Measurements from ENCODE around the gene PABPN1L.
"Not testable (repeated sequence)": the region's sequence is repeated elsewhere in the genome, so short reads cannot be mapped to it uniquely, and the experiment has no call there.

Gene PABPN1L

DNA sequence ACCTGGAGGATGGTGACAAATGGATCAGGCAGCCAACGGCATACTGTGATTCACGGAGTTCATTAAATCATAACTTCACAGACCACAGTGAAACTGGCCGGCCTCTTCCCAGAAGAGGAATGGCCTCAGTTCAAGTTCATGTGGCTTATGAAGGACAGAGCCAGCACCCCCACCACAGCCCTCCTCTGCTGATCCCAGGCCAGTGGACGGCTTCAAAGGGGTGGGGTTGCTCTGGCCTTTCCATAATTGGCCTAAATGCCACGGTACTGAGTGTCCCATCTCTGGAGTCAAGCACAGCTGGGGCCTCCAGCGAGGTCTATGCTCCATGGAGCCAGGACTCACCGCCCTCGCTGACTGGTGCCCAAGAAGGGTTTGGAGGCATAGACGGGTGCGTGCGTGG, 31.1 kb downstream of the PABPN1L start:
- in situ Hi-C loops (cut with HindIII; ENCODE audit: low sequenced_read_pairs): no loop called here

DNA sequence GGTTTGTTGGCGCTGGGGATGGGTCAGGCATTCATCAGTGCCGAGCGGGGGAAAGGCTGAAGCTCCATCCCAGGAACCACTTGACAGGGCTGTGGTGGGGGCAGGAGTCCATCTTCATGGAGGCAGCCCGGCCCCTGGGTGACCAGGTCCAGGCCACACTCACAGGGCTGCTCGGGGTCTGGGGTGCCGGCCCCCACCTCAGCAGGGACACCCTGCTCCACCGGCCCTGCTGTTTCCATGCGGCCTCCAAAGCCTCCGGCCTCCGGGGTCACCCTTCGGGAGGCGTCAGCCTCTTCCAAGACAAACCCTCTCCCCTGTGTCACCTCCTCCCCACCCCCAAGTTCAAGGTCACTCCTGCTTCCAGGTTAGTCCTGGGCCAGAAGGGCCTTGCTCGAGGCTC, 31.8 kb downstream of the PABPN1L start:
- in situ Hi-C loops (cut with HindIII; ENCODE audit: low sequenced_read_pairs): no loop called here

- in situ Hi-C loops (cut with HindIII; ENCODE audit: low sequenced_read_pairs): no loop called here
Observed at GRCh38 chr16:88833086-88833485, 33.4 kb downstream of the PABPN1L start.

DNA sequence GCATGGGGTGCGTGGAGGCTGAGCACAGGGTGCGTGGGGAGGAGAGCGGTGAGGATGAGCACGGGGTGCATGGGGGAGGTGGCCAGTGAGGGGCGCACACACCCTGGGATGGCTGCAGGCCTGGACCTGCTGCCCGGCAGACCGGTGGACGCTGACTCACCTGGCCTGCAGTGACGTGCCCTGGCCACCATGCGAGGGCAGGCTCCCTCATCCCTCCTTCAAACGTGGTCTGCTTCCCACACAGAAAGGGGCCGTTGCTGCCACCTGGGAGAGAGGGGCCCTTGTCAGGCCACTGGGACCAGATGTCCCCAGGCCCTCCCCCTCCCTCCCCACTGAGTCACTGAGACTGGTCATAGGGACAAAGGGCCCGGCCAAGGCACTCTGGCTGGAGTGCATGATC, 34.6 kb downstream of the PABPN1L start:
- in situ Hi-C loops (cut with HindIII; ENCODE audit: low sequenced_read_pairs): no loop called here

DNA sequence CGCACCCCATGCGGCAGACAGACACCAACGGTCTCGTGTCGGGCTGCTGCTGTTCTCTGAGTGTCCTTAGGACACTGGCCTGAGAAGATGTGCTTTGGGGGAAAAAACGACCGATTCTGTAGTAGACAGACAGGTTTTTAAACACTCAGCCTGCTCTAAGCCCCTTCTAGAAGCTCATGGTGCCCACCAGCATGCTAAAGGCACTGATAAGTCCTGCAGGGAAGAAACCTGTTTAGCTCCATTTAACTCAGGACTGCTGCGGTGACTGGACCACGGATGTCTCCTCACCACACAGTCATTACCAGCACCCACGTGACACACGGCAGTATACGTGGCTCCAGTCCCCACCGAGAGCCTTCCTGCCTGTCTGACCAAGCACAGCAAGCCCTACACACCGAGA, 35.7 kb downstream of the PABPN1L start:
- in situ Hi-C loops (cut with HindIII; ENCODE audit: low sequenced_read_pairs): no loop called here

GRCh38 chr16:88830258-88830657, 36.2 kb downstream of the PABPN1L start:
- in situ Hi-C loops (cut with HindIII; ENCODE audit: low sequenced_read_pairs): no loop called here

DNA sequence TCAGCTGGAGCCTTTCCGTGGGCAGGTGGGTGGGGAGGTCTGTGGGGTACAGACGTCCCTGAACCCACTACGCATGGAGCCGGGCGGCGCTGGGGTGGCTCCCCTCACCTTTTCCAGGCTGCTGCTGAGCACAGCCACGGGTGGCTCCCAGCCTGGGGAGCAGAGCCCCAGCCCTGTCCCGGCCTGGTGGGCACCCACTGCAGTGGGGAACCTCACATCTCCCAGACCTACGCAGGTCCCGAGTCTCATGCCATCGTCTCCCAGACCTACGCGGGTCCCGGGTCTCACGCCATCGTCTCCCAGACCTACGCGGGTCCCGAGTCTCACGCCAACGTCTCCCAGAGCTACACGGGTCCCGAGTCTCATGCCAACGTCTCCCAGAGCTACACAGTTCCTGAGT, 37.7 kb downstream of the PABPN1L start:
- in situ Hi-C loops (cut with HindIII; ENCODE audit: low sequenced_read_pairs): no loop called here

DNA sequence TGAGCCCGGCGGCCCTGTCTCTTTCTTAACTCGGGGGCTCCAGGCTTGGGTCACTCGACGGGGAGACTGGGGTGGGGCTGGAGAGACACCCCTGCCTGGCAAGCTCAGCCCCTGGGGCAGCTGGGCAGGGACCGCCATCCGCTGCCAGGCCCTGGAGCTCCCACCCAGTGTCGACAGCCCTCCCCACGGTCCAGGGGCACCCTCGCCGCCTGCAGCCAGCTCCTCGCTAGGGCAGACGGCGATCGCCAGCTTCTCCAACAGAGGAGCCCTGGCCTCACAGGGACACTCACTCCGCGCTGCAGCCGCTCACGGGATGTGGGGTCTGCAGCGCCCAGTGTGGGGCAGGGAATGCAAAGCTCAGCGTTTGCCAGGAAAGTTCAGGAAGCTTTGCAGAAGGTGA, 38.7 kb downstream of the PABPN1L start:
- in situ Hi-C loops (cut with HindIII; ENCODE audit: low sequenced_read_pairs): no loop called here

DNA sequence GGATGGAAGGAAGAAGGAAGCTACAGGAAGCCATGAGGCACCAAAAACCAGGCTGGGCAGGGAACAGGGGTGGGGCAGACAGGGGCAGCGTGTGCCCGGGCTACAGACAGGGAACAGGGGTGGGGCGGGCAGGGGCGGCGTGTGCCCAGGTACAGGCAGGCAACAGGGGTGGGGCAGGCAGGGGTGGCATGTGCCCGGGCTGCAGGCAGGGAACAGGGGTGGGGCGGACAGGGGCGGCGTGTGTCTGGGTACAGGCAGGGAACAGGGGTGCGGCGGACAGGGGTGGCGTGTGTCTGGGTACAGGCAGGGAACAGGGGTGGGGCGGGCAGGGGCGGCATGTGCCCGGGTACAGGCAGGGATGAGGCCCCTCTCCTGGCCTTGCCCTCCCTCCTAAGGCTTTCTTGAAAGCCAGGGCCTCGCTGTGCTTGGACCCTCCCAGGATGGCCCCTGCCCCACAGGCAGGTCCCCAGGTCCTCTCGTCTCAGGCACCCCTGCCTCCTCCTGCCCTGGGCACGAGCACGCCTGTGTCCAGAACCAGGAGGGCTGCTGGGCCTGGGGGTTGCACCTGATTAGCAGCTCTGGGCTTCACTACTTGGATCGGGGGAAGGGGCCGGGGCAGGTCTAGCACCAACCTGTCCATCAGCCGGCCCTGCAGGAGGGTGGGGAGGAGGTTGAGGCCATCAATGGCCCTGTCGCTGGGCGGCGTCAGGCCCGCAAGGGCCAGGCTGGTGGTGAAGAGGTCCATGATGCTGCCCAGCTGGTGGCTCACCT, 40.2 kb downstream of the PABPN1L start:
- in situ Hi-C loops (cut with HindIII; ENCODE audit: low sequenced_read_pairs): no loop called here

GRCh38 chr16:88825146-88825545, 41.3 kb downstream of the PABPN1L start:
- in situ Hi-C loops (cut with HindIII; ENCODE audit: low sequenced_read_pairs): no loop called here

DNA sequence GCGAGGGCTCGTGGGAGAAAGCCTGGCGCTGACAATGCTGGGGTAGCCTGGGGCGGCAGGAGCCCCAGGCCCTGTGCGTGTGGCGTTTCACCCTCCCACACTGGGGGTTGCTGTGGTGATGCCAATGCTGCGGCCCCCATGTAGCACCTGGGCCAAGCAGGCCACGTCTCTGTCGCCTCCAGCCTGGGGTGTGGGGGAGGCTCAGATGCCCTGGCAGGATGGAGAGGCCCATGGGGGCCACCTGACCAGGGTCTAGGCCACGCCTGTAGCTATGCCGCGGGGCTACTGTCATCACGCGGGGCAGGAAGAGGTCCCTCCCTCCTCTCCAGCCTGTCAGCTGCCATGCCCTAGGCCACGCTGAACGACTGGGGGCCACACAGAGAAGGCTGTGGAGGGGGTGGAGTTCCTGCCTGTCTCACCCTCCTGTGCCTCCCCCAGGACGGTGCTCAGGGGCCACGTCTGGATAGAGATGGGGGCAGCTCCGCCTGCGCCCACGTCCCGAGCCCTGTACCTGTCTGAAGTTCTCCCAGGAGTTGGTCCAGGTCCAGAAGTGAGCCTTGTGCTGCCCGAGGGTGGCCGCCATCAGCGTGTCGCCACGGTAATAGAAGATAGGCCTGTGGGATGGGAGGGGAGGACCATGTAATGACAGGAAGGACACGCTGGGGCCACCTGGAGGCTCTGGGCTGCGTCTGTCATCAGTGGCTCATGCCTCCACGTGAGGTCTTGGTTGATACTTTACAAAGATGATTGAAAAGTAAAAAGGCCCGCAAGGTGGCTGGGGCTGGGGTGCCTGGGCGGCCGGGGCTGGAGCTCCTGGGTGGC, 42.0 kb downstream of the PABPN1L start:
- in situ Hi-C loops (cut with HindIII; ENCODE audit: low sequenced_read_pairs): no loop called here

DNA sequence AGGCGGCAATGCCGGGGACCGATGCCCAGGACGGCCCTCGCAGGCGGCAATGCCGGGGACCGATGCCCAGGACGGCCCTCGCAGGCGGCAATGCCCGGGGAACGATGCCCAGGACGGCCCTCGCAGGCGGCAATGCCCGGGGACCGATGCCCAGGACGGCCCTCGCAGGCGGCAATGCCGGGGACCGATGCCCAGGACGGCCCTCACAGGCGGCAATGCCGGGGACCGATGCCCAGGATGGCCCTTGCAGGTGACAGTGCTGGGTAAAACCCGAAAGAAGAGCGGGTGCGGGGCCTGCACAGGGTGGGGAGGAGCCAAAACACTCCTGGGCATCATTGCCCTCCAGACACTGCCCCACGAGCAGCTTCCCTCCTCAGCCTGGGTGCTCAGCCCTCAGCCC, 42.8 kb downstream of the PABPN1L start:
- in situ Hi-C loops (cut with HindIII; ENCODE audit: low sequenced_read_pairs): not testable (repeated sequence)

DNA sequence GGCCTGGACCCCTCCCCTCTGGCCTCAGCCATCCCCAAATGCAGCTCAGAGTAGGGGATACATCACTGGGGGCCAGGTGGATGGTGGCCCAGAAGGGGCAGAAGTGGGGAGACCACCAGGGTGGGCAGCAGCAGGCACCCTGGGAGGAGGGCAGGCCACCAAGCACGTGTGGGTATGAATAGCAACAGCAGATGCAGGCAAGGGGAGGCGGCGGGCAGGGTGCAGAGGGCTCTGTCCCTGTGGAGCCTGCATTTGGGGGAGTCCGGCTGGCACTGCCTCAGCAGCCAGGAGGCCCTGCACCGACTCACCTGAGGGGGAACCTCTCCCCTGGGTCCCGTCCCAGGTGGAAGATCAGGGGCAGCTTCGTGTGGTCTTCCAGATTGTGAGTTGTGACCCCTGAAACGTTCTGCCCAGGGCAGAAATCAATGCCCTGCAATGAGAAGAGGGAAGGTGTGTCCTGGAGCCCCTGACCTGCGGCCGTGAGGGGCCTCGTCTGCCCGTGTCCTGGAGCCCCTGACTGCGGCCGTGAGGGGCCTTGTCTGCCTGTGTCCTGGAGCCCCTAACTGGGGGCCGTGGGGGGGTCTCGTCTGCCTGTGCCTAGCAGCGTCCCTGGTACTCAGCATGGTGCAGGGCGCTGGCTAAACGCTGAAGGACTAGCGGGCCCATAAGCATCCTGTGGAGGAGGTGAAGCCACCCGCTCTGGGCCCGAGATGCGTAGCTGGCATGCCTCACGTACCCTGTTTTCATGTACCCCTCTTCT, 44.0 kb downstream of the PABPN1L start:
- in situ Hi-C loops (cut with HindIII; ENCODE audit: low sequenced_read_pairs): no loop called here

GRCh38 chr16:88821168-88821850, 45.2 kb downstream of the PABPN1L start:
- in situ Hi-C loops (cut with HindIII; ENCODE audit: low sequenced_read_pairs): no loop called here

GRCh38 chr16:88820385-88821025, 46.0 kb downstream of the PABPN1L start:
- in situ Hi-C loops (cut with HindIII; ENCODE audit: low sequenced_read_pairs): no loop called here

DNA sequence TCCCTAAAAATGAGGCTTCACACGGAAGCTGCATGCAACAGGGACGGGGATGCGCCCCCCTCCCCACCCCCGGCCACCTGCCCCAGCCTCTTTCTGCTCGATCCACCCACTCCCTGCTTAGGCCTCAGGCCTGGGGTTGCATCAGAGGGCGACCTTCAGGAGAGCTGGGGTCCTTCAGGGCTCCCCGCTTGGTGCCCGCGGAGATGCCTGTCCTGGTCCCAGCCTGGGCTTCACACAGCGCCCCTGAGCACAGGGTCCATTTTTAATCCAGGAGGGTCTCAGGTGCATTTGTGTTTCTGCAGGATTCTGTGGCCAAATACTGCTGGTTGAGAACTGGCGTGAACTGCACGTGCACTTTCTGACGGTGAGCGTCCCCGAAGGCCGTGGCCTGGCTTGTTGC, 47.3 kb downstream of the PABPN1L start:
- in situ Hi-C loops (cut with HindIII; ENCODE audit: low sequenced_read_pairs): no loop called here

- in situ Hi-C loops (cut with HindIII; ENCODE audit: low sequenced_read_pairs): no loop called here
Observed at GRCh38 chr16:88818575-88818874, 47.9 kb downstream of the PABPN1L start.

DNA sequence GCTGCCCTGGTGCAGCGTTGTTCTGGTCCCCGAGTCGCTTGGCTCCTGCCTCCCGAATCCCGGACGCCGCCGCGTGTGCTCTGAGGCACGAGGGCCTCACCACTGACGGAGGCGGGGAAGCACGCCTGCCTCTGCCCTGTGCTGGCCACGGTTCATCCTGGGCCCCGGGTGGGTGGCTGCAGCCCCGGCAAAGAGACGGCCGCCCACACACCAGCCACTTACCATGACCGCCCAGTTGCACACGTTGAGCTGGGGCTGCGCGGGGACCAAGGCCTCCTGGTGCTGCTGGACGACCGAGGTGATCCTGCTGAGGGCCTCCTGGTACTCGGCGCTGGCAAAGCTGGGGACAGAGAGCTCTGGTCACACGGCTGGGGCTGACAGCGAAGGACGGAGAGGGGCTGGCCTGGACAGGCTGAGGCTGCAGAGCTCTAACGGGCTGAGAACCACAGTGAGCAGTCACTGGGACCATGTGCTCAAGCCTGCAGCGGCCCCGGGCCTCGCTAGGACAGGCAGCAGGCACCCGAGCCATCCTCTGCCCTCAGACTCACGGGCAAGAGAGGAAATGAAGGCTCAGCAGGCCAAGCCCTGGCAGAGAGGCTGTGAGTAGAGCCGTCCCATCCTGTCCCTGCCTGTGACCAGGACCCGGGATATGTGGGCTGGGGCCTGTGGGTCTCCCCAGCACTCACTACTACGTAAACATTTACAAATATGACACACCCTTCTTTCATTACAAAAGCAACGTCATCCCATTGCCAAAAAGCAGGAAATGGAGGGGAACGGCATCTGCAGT, 48.5 kb downstream of the PABPN1L start:
- in situ Hi-C loops (cut with HindIII; ENCODE audit: low sequenced_read_pairs): no loop called here

GRCh38 chr16:88816736-88817535, 49.5 kb downstream of the PABPN1L start:
- in situ Hi-C loops (cut with HindIII; ENCODE audit: low sequenced_read_pairs): no loop called here
